ENCODE results near the gene TM4SF4. TPM values are rescaled to one million over a fixed set of nuclear protein-coding genes. Genes with fewer than 3 reads are reported as not detected.

TM4SF4 gene
- total RNA-seq, 1 donor from 2014 or later, result 0.29 TPM

DNA sequence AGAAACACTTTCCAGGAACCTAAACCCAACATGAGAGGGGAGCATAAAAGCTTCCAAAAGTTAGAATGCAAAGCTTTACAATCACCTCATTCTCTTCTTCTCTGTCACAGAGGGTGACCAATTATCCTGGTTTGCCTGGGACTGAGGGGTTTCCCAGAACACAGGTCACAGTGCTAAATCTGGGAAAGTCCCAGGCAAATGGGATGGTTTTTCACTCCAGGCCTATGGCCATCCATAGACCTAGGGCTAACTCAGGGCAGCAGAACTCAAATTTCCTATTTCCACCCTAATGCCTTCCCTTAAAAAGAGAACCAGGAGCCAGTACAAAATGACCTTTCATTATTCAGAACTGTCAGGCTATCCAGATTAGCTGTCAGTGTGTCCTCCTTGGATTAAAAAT lies 77.0 kb downstream of the TM4SF4 start:
- H3K4me3 ChIP-seq (ENCODE audit: low read depth, low read length), result no peak overlapping the region
- TF ChIP-seq, protein P1, sequence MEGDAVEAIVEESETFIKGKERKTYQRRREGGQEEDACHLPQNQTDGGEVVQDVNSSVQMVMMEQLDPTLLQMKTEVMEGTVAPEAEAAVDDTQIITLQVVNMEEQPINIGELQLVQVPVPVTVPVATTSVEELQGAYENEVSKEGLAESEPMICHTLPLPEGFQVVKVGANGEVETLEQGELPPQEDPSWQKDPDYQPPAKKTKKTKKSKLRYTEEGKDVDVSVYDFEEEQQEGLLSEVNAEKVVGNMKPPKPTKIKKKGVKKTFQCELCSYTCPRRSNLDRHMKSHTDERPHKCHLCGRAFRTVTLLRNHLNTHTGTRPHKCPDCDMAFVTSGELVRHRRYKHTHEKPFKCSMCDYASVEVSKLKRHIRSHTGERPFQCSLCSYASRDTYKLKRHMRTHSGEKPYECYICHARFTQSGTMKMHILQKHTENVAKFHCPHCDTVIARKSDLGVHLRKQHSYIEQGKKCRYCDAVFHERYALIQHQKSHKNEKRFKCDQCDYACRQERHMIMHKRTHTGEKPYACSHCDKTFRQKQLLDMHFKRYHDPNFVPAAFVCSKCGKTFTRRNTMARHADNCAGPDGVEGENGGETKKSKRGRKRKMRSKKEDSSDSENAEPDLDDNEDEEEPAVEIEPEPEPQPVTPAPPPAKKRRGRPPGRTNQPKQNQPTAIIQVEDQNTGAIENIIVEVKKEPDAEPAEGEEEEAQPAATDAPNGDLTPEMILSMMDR (conservative IDR thresholded peaks at IDR 0.05; ENCODE audit: low read depth, low read length), result no peak
- no peak for DNase-seq (ENCODE audit: low read depth)

DNA sequence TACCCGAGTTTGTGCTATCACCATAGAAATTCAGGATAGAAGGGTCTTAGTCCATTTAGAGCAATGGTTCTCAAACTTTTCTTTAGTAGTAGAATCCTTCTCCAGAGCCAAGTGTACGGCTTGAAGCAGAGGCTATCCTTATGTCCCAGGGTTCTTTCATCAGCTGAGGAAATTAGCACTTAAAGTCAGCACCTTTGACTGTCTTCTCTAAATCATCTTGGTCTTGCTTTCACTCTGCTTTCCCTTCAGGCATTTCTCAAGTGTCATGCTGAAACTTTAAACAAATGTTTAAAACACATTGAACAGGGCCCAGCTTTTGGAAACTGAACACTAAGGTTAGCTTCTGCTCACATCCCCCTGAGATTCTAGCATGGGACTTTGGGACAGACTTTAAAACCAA lies 78.2 kb downstream of the TM4SF4 start:
- DNase-seq (ENCODE audit: low read depth), result no peak
- no peak overlapping the region for H3K4me3 ChIP-seq (ENCODE audit: low read depth, low read length)
- TF ChIP-seq, protein P1 (conservative IDR thresholded peaks at IDR 0.05; ENCODE audit: low read depth, low read length), result no peak

Other genes starting within 250 kb of the TM4SF4 start
- gene TM4SF18, start 141.1 kb upstream of the TM4SF4 start, total RNA-seq, result 1.4 TPM in 2 replicates
- gene TM4SF1, start 97.0 kb upstream of the TM4SF4 start, total RNA-seq, result 304 and 345 TPM in 2 replicates
- gene WWTR1, start 183.3 kb downstream of the TM4SF4 start, total RNA-seq, result 52.0 and 123 TPM in 2 replicates

Measured in epithelial cell of proximal tubule (primary cell).